Right atrium auricular region (tissue), 2 donors: ENCODE results near the gene BLOC1S1. TPM values are rescaled to one million over a fixed set of nuclear protein-coding genes. Genes with fewer than 3 reads are reported as not detected.
A peak's percentile ranks its signal among the peaks of the same experiment; 100 is the strongest.

ENCODE experiments used
- DNase-seq: peaks from one replicate; pipeline ENCODE4 v3.0.0-alpha.2; 2019; ENCODE audit warnings: low spot score
- H3K27ac ChIP-seq, 2 donors: fragments of 200-600 bp; sonication (generic); 1 replicate in 1 of 2; 2 replicates in 1 of 2; pipeline ENCODE4 v1.5.1; 2016 to 2019
- H3K27me3 ChIP-seq, 2 donors: fragments of 200-600 bp; sonication (generic); one replicate each; pipeline versions ENCODE4 v1.5.1 to v1.6.0; 2017 to 2019
- H3K36me3 ChIP-seq: fragments of 200-600 bp; sonication (generic); one replicate; pipeline ENCODE4 v1.5.1; 2016
- H3K4me1 ChIP-seq, 2 donors: fragments of 200-600 bp; sonication (generic); one replicate each; pipeline versions ENCODE4 v1.5.1 to v1.6.0; 2017 to 2019
- H3K4me3 ChIP-seq, 2 donors: fragments of 200-600 bp; sonication (generic); 1 replicate in 1 of 2; 2 replicates in 1 of 2; pipeline ENCODE4 v1.5.1; 2017 to 2019; ENCODE audit warnings: mild to moderate bottlenecking in 1 of 2, moderate library complexity in 1 of 2
- H3K9me3 ChIP-seq, 2 donors: fragments of 200-600 bp; sonication (generic); one replicate each; pipeline ENCODE4 v1.5.1; 2019
- total RNA-seq, 2 donors: library from RNA; depleted of rRNA; stranded (reverse); fragments of >200 nt; gene quantifications; one replicate each; pipeline ENCODE4 v1.1.0, GENCODE V29; 2016
- TF ChIP-seq, protein P1 (sequence below), 2 donors: fragments of 200-600 bp; sonication (generic); IDR thresholded peaks; one replicate each; pipeline ENCODE4 v1.5.1; 2019; ENCODE audit warnings: antibody characterized with exemption in 2 of 2

BLOC1S1 gene
- total RNA-seq, 2 donors from 2014 or later, result 177 to 187 TPM

DNA sequence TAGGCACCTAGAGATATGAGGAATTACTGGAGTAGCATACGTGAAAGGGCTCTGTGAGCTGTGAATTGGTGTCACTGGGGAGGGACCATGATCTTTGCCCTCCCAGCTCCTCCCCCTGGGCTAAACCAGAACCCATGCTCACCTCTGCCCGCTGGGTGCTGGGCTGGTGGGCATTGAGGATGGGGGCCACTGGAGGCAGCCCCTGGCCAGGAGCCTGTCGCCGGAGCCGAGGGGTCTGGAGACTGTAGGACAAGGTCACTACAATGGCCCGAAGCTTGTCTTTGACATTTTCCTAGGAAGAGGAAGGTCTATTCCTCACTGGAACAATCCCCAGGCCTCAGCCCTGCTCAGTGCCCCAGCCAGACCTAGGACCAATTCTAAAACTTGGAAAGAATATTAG lies 19.7 kb upstream of the BLOC1S1 start:
- Histone ChIP-seq H3K9me3 (no peaks in the 10 kb centered on the region), H3K27ac (no peak overlapping the region), H3K4me3 (no peak overlapping the region), H3K4me1 (peaks cover 0 to 11% of the 10 kb centered on the region in 2 donors), H3K36me3 (peaks cover 91% of the 10 kb centered on the region), H3K27me3 (no peaks in the 10 kb centered on the region)
- TF ChIP-seq, protein P1, sequence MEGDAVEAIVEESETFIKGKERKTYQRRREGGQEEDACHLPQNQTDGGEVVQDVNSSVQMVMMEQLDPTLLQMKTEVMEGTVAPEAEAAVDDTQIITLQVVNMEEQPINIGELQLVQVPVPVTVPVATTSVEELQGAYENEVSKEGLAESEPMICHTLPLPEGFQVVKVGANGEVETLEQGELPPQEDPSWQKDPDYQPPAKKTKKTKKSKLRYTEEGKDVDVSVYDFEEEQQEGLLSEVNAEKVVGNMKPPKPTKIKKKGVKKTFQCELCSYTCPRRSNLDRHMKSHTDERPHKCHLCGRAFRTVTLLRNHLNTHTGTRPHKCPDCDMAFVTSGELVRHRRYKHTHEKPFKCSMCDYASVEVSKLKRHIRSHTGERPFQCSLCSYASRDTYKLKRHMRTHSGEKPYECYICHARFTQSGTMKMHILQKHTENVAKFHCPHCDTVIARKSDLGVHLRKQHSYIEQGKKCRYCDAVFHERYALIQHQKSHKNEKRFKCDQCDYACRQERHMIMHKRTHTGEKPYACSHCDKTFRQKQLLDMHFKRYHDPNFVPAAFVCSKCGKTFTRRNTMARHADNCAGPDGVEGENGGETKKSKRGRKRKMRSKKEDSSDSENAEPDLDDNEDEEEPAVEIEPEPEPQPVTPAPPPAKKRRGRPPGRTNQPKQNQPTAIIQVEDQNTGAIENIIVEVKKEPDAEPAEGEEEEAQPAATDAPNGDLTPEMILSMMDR (IDR thresholded peaks at IDR 0.05), result no peak
- DNase-seq, result no peak

DNA sequence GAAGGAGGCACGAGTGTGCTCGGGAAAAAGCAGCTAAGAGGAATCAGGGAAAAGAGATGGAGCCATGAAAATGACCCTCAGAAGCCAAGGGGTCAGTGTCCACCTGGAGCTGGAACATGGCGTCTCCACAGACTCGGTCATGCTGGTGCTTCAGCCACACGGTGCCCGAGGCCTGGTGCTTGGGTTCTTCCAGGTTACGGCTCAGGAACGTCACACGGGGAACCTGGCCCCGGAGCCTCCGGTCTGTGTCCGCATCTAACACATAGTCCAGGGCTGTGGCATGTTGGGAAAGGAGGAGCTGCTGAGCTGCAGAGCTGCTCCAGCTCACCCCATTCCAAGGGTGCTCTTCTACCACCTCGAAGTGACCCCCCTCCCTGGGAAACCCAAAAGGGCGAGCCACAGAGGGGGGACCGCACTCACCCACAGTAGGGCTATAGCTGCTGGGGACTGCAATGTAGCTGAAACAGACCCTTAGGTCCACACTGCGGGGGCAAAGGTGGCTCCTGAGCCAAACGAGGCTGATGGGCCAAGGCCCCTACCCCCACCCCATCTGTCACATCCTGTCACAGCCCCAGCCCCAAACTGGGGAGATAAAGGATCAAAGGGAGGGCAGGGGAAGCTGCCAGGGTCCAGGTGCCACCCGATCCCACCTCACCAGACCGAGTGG lies 18.9 kb upstream of the BLOC1S1 start:
- TF ChIP-seq, protein P1 (IDR thresholded peaks at IDR 0.05), result no peak
- H3K4me3 ChIP-seq, result no peak overlapping the region
- H3K36me3 ChIP-seq, result peaks cover 93% of the 10 kb centered on the region
- no peaks in the 10 kb centered on the region for H3K27me3 ChIP-seq
- H3K27ac ChIP-seq, result no peak overlapping the region
- no peak for DNase-seq
- H3K4me1 ChIP-seq, result peaks cover 0 to 18% of the 10 kb centered on the region in 2 donors
- no peaks in the 10 kb centered on the region for H3K9me3 ChIP-seq

- H3K4me3 ChIP-seq, result no peak overlapping the region
- no peak for DNase-seq
- TF ChIP-seq, protein P1 (IDR thresholded peaks at IDR 0.05), result no peak
- no peak overlapping the region for H3K27ac ChIP-seq
- H3K4me1 ChIP-seq, result peaks cover 0 to 24% of the 10 kb centered on the region in 2 donors
- no peaks in the 10 kb centered on the region for H3K27me3 ChIP-seq
- H3K36me3 ChIP-seq, result peaks cover 91% of the 10 kb centered on the region
- H3K9me3 ChIP-seq, result no peaks in the 10 kb centered on the region
Measured at GRCh38 chr12:55697686-55698085, 18.2 kb upstream of the BLOC1S1 start.

GRCh38 chr12:55698241-55698955 lies 17.4 kb upstream of the BLOC1S1 start:
- TF ChIP-seq, protein P1 (IDR thresholded peaks at IDR 0.05), result no peak
- no peaks in the 10 kb centered on the region for H3K27me3 ChIP-seq
- H3K36me3 ChIP-seq, result peaks cover 84% of the 10 kb centered on the region
- no peaks in the 10 kb centered on the region for H3K9me3 ChIP-seq
- peak overlapping the region in 1 of 2 donors; percentile 23 for H3K27ac ChIP-seq
- DNase-seq, result no peak
- peaks cover 0 to 31% of the 10 kb centered on the region in 2 donors for H3K4me1 ChIP-seq
- no peak overlapping the region for H3K4me3 ChIP-seq

DNA sequence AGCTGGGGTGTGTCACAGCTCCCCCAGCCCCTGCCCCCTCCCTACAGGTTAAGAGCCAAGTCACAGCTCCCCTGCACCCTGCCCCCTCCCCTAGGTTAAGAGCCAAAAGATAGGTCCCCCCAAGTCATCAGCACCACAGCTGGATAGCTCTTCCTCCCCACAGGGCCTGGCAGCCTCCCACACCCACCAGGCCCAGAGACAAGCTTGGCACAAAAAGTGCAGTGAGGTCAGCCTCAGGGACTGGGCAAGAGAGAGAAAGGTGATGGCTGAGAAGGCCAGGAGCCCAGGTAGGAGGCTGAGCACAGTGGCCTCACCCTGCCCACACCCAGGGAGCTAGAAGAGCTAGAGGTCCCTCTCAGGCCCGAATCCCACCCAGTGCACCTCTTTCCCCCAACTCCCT lies 16.9 kb upstream of the BLOC1S1 start:
- peak overlapping the region; percentile 23 to 33 for H3K27ac ChIP-seq
- H3K4me1 ChIP-seq, result peaks cover 0 to 37% of the 10 kb centered on the region in 2 donors
- no peak overlapping the region for H3K4me3 ChIP-seq
- H3K36me3 ChIP-seq, result peaks cover 78% of the 10 kb centered on the region
- H3K27me3 ChIP-seq, result no peaks in the 10 kb centered on the region
- H3K9me3 ChIP-seq, result no peaks in the 10 kb centered on the region
- no peak for DNase-seq
- TF ChIP-seq, protein P1 (IDR thresholded peaks at IDR 0.05), result no peak
